ENCODE data around the gene DNAJB4. TPM values are rescaled to one million over a fixed set of nuclear protein-coding genes. Genes with fewer than 3 reads are reported as not detected.
"Not testable (repeated sequence)": the region's sequence is repeated elsewhere in the genome, so short reads cannot be mapped to it uniquely, and the experiment has no call there.

DNAJB4 gene
- polyA plus RNA-seq, 4 donors: 3.8 to 25.6 (median 8.5) TPM

- Histone ChIP-seq H3K27me3 (ENCODE audit: control insufficient read depth in 3 of 3, insufficient read depth in 3 of 3, low read length in 3 of 3) (no peaks in the 10 kb centered on the region), H3K36me3 (ENCODE audit: control insufficient read depth in 3 of 3, insufficient read depth in 2 of 3, low read depth in 1 of 3, low read length in 3 of 3) (peaks cover 0 to 5% (median 0%) of the 10 kb centered on the region in 3 donors), H3K4me3 (ENCODE audit: low read depth in 1 of 3, low read length in 3 of 3) (no peak overlapping the region), H3K9me3 (ENCODE audit: control insufficient read depth in 2 of 2, insufficient read depth in 1 of 2, low read depth in 1 of 2, low read length in 1 of 2) (no peaks in the 10 kb centered on the region), H3K27ac (ENCODE audit: low read depth in 1 of 3, low read length in 2 of 3) (no peak overlapping the region), H3K4me1 (ENCODE audit: control insufficient read depth in 3 of 3, insufficient read depth in 2 of 3, low read depth in 1 of 3, low read length in 2 of 3) (peaks cover 0 to 4% (median 0%) of the 10 kb centered on the region in 3 donors)
- DNase-seq (no peak), FAIRE-seq (no peak)
- WGBS, 3 donors: 78 to 84% (median 82%) methylated on average over 3 of the region's 3 CpGs
Measured at GRCh38 chr1:77994117-77994705, 10.5 kb upstream of the DNAJB4 start.

GRCh38 chr1:77996734-77997133 lies 8.0 kb upstream of the DNAJB4 start:
- DNase-seq: no peak
- no peak overlapping the region for H3K4me3 ChIP-seq (ENCODE audit: low read depth in 1 of 3, low read length in 3 of 3)
- no peaks in the 10 kb centered on the region for H3K27me3 ChIP-seq (ENCODE audit: control insufficient read depth in 3 of 3, insufficient read depth in 3 of 3, low read length in 3 of 3)
- no peaks in the 10 kb centered on the region for H3K9me3 ChIP-seq (ENCODE audit: control insufficient read depth in 2 of 2, insufficient read depth in 1 of 2, low read depth in 1 of 2, low read length in 1 of 2)
- peaks cover 0 to 5% (median 0%) of the 10 kb centered on the region in 3 donors for H3K36me3 ChIP-seq (ENCODE audit: control insufficient read depth in 3 of 3, insufficient read depth in 2 of 3, low read depth in 1 of 3, low read length in 3 of 3)
- no peak for FAIRE-seq
- H3K4me1 ChIP-seq (ENCODE audit: control insufficient read depth in 3 of 3, insufficient read depth in 2 of 3, low read depth in 1 of 3, low read length in 2 of 3): peaks cover 0 to 4% (median 0%) of the 10 kb centered on the region in 3 donors
- WGBS, 3 donors: 90 to 92% (median 92%) methylated on average over 5 of the region's 5 CpGs
- H3K27ac ChIP-seq (ENCODE audit: low read depth in 1 of 3, low read length in 2 of 3): no peak overlapping the region

- H3K36me3 ChIP-seq (ENCODE audit: control insufficient read depth in 3 of 3, insufficient read depth in 2 of 3, low read depth in 1 of 3, low read length in 3 of 3); DNase-seq; H3K4me1 ChIP-seq (ENCODE audit: control insufficient read depth in 3 of 3, insufficient read depth in 2 of 3, low read depth in 1 of 3, low read length in 2 of 3); FAIRE-seq; H3K4me3 ChIP-seq (ENCODE audit: low read depth in 1 of 3, low read length in 3 of 3); H3K27ac ChIP-seq (ENCODE audit: low read depth in 1 of 3, low read length in 2 of 3); H3K27me3 ChIP-seq (ENCODE audit: control insufficient read depth in 3 of 3, insufficient read depth in 3 of 3, low read length in 3 of 3); H3K9me3 ChIP-seq (ENCODE audit: control insufficient read depth in 2 of 2, insufficient read depth in 1 of 2, low read depth in 1 of 2, low read length in 1 of 2): not testable (repeated sequence)
- WGBS, 3 donors: 85 to 91% (median 89%) methylated on average over 11 of the region's 11 CpGs
Measured at GRCh38 chr1:78000536-78000935, 4.2 kb upstream of the DNAJB4 start.

GRCh38 chr1:78003070-78003746 lies 1.5 kb upstream of the DNAJB4 start:
- WGBS, 3 donors: 29 to 34% (median 34%) methylated on average over 3 of the region's 3 CpGs
- DNase-seq (peak in 1 of 2 donors; percentile 8), FAIRE-seq (no peak)
- Histone ChIP-seq H3K27ac (ENCODE audit: low read depth in 1 of 3, low read length in 2 of 3) (peak overlapping the region in 1 of 3 donors; percentile 93), H3K9me3 (ENCODE audit: control insufficient read depth in 2 of 2, insufficient read depth in 1 of 2, low read depth in 1 of 2, low read length in 1 of 2) (no peaks in the 10 kb centered on the region), H3K27me3 (ENCODE audit: control insufficient read depth in 3 of 3, insufficient read depth in 3 of 3, low read length in 3 of 3) (no peaks in the 10 kb centered on the region), H3K4me3 (ENCODE audit: low read depth in 1 of 3, low read length in 3 of 3) (no peak overlapping the region), H3K4me1 (ENCODE audit: control insufficient read depth in 3 of 3, insufficient read depth in 2 of 3, low read depth in 1 of 3, low read length in 2 of 3) (peaks cover 0 to 5% (median 0%) of the 10 kb centered on the region in 3 donors), H3K36me3 (ENCODE audit: control insufficient read depth in 3 of 3, insufficient read depth in 2 of 3, low read depth in 1 of 3, low read length in 3 of 3) (no peaks in the 10 kb centered on the region)

GRCh38 chr1:78003882-78004718 lies 639 bp upstream of the DNAJB4 start:
- peak in 1 of 2 donors; percentile 64 for DNase-seq
- H3K9me3 ChIP-seq (ENCODE audit: control insufficient read depth in 2 of 2, insufficient read depth in 1 of 2, low read depth in 1 of 2, low read length in 1 of 2): no peaks in the 10 kb centered on the region
- peak; percentile 73 for FAIRE-seq
- H3K4me1 ChIP-seq (ENCODE audit: control insufficient read depth in 3 of 3, insufficient read depth in 2 of 3, low read depth in 1 of 3, low read length in 2 of 3): peaks cover 0 to 5% (median 0%) of the 10 kb centered on the region in 3 donors
- no peaks in the 10 kb centered on the region for H3K36me3 ChIP-seq (ENCODE audit: control insufficient read depth in 3 of 3, insufficient read depth in 2 of 3, low read depth in 1 of 3, low read length in 3 of 3)
- H3K27me3 ChIP-seq (ENCODE audit: control insufficient read depth in 3 of 3, insufficient read depth in 3 of 3, low read length in 3 of 3): no peaks in the 10 kb centered on the region
- 5 to 7% (median 6%) methylated on average over 8 of the region's 8 CpGs for WGBS, 3 donors
- peak overlapping the region in 2 of 3 donors; percentile 54 to 56 for H3K4me3 ChIP-seq (ENCODE audit: low read depth in 1 of 3, low read length in 3 of 3)
- H3K27ac ChIP-seq (ENCODE audit: low read depth in 1 of 3, low read length in 2 of 3): peak overlapping the region; percentile 20 to 93 (median 89)

GRCh38 chr1:78005448-78005722 lies 646 bp downstream of the DNAJB4 start:
- H3K4me1 ChIP-seq (ENCODE audit: control insufficient read depth in 3 of 3, insufficient read depth in 2 of 3, low read depth in 1 of 3, low read length in 2 of 3): peaks cover 0 to 7% (median 0%) of the 10 kb centered on the region in 3 donors
- H3K27me3 ChIP-seq (ENCODE audit: control insufficient read depth in 3 of 3, insufficient read depth in 3 of 3, low read length in 3 of 3): no peaks in the 10 kb centered on the region
- WGBS, 3 donors: 0 to 3% (median 2%) methylated on average over 1 of the region's 1 CpG
- H3K27ac ChIP-seq (ENCODE audit: low read depth in 1 of 3, low read length in 2 of 3): peak overlapping the region in 1 of 3 donors; percentile 93
- no peaks in the 10 kb centered on the region for H3K9me3 ChIP-seq (ENCODE audit: control insufficient read depth in 2 of 2, insufficient read depth in 1 of 2, low read depth in 1 of 2, low read length in 1 of 2)
- DNase-seq (no peak), FAIRE-seq (no peak)
- H3K36me3 ChIP-seq (ENCODE audit: control insufficient read depth in 3 of 3, insufficient read depth in 2 of 3, low read depth in 1 of 3, low read length in 3 of 3): no peaks in the 10 kb centered on the region
- H3K4me3 ChIP-seq (ENCODE audit: low read depth in 1 of 3, low read length in 3 of 3): peak overlapping the region in 2 of 3 donors; percentile 54 to 56

GRCh38 chr1:78005755-78006154 lies 1.0 kb downstream of the DNAJB4 start:
- 6 to 12% (median 8%) methylated on average over 1 of the region's 1 CpG for WGBS, 3 donors
- no peaks in the 10 kb centered on the region for H3K36me3 ChIP-seq (ENCODE audit: control insufficient read depth in 3 of 3, insufficient read depth in 2 of 3, low read depth in 1 of 3, low read length in 3 of 3)
- H3K4me3 ChIP-seq (ENCODE audit: low read depth in 1 of 3, low read length in 3 of 3): peak overlapping the region in 2 of 3 donors; percentile 26 to 56
- no peaks in the 10 kb centered on the region for H3K9me3 ChIP-seq (ENCODE audit: control insufficient read depth in 2 of 2, insufficient read depth in 1 of 2, low read depth in 1 of 2, low read length in 1 of 2)
- FAIRE-seq (no peak), DNase-seq (peak; percentile 59 to 67)
- no peaks in the 10 kb centered on the region for H3K27me3 ChIP-seq (ENCODE audit: control insufficient read depth in 3 of 3, insufficient read depth in 3 of 3, low read length in 3 of 3)
- peaks cover 0 to 11% (median 0%) of the 10 kb centered on the region in 3 donors for H3K4me1 ChIP-seq (ENCODE audit: control insufficient read depth in 3 of 3, insufficient read depth in 2 of 3, low read depth in 1 of 3, low read length in 2 of 3)
- H3K27ac ChIP-seq (ENCODE audit: low read depth in 1 of 3, low read length in 2 of 3): peak overlapping the region in 1 of 3 donors; percentile 93

GRCh38 chr1:78006521-78006920 lies 1.8 kb downstream of the DNAJB4 start:
- peak overlapping the region in 1 of 3 donors; percentile 93 for H3K27ac ChIP-seq (ENCODE audit: low read depth in 1 of 3, low read length in 2 of 3)
- H3K4me1 ChIP-seq (ENCODE audit: control insufficient read depth in 3 of 3, insufficient read depth in 2 of 3, low read depth in 1 of 3, low read length in 2 of 3): peaks cover 0 to 13% (median 0%) of the 10 kb centered on the region in 3 donors
- no peaks in the 10 kb centered on the region for H3K9me3 ChIP-seq (ENCODE audit: control insufficient read depth in 2 of 2, insufficient read depth in 1 of 2, low read depth in 1 of 2, low read length in 1 of 2)
- no peaks in the 10 kb centered on the region for H3K36me3 ChIP-seq (ENCODE audit: control insufficient read depth in 3 of 3, insufficient read depth in 2 of 3, low read depth in 1 of 3, low read length in 3 of 3)
- FAIRE-seq: no peak
- DNase-seq: peak in 1 of 2 donors; percentile 11
- peak overlapping the region in 2 of 3 donors; percentile 11 to 15 for H3K4me3 ChIP-seq (ENCODE audit: low read depth in 1 of 3, low read length in 3 of 3)
- H3K27me3 ChIP-seq (ENCODE audit: control insufficient read depth in 3 of 3, insufficient read depth in 3 of 3, low read length in 3 of 3): no peaks in the 10 kb centered on the region

Measured in small intestine (tissue), 7 donors.